ENCODE measurements around the gene FTSJ3. TPM values are rescaled to one million over a fixed set of nuclear protein-coding genes. Genes with fewer than 3 reads are reported as not detected.

The FTSJ3 gene
- total RNA-seq, 1 experiment from 2014 or later, result 80.3 TPM

DNA sequence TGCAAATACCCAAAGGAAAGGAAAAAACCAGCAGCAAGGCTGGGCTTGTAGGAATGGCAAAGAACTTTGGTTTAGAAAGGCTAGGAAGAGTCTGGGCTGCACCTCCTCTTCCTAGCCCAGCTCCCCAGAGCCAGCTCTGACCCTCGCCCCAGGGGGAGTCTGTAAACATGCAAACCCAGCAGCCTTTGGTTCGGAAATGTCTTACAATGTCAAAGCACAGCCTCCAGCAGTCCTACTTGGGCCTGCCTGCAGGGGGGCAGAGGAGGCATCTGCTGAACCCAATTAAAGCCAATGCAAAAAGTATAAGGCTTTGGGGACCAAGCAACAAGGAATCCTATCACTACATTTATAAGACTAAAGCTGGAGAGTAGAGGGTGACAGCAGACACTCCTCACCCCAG is 5.0 kb upstream of the FTSJ3 start:
- no peak overlapping the region for H2BK15ac ChIP-seq (ENCODE audit: low read depth, low read length)
- H2BK20ac ChIP-seq (ENCODE audit: low read depth, low read length, poor library complexity, severe bottlenecking), result no peak overlapping the region
- no CpG with 5 or more reads among the region's 2 CpGs for WGBS (ENCODE audit: extremely low coverage, insufficient read length, low lambda C conversion rate)
- no peak overlapping the region for H3K4ac ChIP-seq (ENCODE audit: low read depth, low read length)
- Mint-ChIP-seq H3K27ac (peak overlapping the region; percentile 82 to 87 (median 85); a peak in 5 of 7 replicates), H3K4me1 (peaks cover 9 to 14% of the 10 kb centered on the region in 2 experiments), H3K9me3 (no peaks in the 10 kb centered on the region), H3K4me3 (no peak overlapping the region), H3K36me3 (ENCODE audit: insufficient read depth in 1 of 3, low read depth in 3 of 3) (peaks cover 63 to 94% (median 85%) of the 10 kb centered on the region in 3 experiments), H3K27me3 (ENCODE audit: low read depth) (no peaks in the 10 kb centered on the region)
- H2BK12ac ChIP-seq (ENCODE audit: insufficient read length, low read depth, low read length), result no peak overlapping the region
- peaks cover 6% of the 10 kb centered on the region; the same call in 1 of the 2 replicates for H3K79me2 ChIP-seq (ENCODE audit: insufficient read depth, low read length)
- H2AFZ ChIP-seq (ENCODE audit: low read length), result no peak overlapping the region
- TF ChIP-seq, protein P1, sequence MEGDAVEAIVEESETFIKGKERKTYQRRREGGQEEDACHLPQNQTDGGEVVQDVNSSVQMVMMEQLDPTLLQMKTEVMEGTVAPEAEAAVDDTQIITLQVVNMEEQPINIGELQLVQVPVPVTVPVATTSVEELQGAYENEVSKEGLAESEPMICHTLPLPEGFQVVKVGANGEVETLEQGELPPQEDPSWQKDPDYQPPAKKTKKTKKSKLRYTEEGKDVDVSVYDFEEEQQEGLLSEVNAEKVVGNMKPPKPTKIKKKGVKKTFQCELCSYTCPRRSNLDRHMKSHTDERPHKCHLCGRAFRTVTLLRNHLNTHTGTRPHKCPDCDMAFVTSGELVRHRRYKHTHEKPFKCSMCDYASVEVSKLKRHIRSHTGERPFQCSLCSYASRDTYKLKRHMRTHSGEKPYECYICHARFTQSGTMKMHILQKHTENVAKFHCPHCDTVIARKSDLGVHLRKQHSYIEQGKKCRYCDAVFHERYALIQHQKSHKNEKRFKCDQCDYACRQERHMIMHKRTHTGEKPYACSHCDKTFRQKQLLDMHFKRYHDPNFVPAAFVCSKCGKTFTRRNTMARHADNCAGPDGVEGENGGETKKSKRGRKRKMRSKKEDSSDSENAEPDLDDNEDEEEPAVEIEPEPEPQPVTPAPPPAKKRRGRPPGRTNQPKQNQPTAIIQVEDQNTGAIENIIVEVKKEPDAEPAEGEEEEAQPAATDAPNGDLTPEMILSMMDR (conservative IDR thresholded peaks at IDR 0.05), result peak; percentile 19; the same call in 1 of the 3 replicates
- peaks cover 2% of the 10 kb centered on the region for H4K20me1 ChIP-seq (ENCODE audit: control insufficient read depth, insufficient read depth, insufficient read length)
- H3K14ac ChIP-seq (ENCODE audit: insufficient read depth, low read length), result no peak overlapping the region
- no peak overlapping the region for H3K56ac ChIP-seq (ENCODE audit: insufficient read length, low read depth, low read length)
- H2BK120ac ChIP-seq (ENCODE audit: low read depth, low read length, poor library complexity, severe bottlenecking), result no peak overlapping the region
- H3K18ac ChIP-seq (ENCODE audit: insufficient read length, low read depth, low read length), result no peak overlapping the region
- H3K4me2 ChIP-seq (ENCODE audit: insufficient read depth, insufficient read length, low read length), result no peak overlapping the region
- DNase-seq, result no peak
- no peak overlapping the region for H2AK5ac ChIP-seq (ENCODE audit: insufficient read length, low read length)
- no peak overlapping the region for H3K27ac ChIP-seq (ENCODE audit: insufficient read length, low read depth, low read length)
- no peaks in the 10 kb centered on the region for H3K27me3 ChIP-seq (ENCODE audit: insufficient read depth, low read length)
- peaks cover 3% of the 10 kb centered on the region for H3K79me1 ChIP-seq (ENCODE audit: insufficient read depth, low read depth, low read length, poor library complexity, severe bottlenecking)
- H3T11ph ChIP-seq (ENCODE audit: low read length), result no peak overlapping the region
- H4K91ac ChIP-seq (ENCODE audit: insufficient read length, low read depth, low read length), result no peak overlapping the region
- H4K5ac ChIP-seq (ENCODE audit: insufficient read length, low read depth, low read length), result no peak overlapping the region
- no peak overlapping the region for H4K8ac ChIP-seq (replicated peaks; ENCODE audit: insufficient read length, low read depth, low read length)
- H2BK5ac ChIP-seq (ENCODE audit: insufficient read length, low read length), result no peak overlapping the region
- no peak overlapping the region for H3K9ac ChIP-seq (ENCODE audit: extremely low read depth, insufficient read length, low read length)
- no peaks in the 10 kb centered on the region for H3K4me1 ChIP-seq (ENCODE audit: insufficient read depth, low read length)
- H3K23ac ChIP-seq (ENCODE audit: insufficient read length, low read depth, low read length), result no peak overlapping the region
- peaks cover 6% of the 10 kb centered on the region for H3K23me2 ChIP-seq (ENCODE audit: insufficient read length, low read depth, low read length, poor library complexity, severe bottlenecking)
- no peaks in the 10 kb centered on the region for H3K9me3 ChIP-seq (ENCODE audit: control insufficient read depth, low read depth, low read length)
